RWPE2 (cell line): ENCODE measurements around the gene RASGRF1.

Experiments
- ATAC-seq: fragments of 200-7000 bp; cut with Tn5 transposase; 3 replicates; pipeline ENCODE4 v1.9.1; 2021; ENCODE audit warnings: low read depth
- DNase-seq: peaks from one replicate; pipeline ENCODE4 v3.0.0-alpha.2; 2020; ENCODE audit warnings: low spot score
- H3K27ac ChIP-seq: fragments of 450-650 bp; 2 replicates; pipeline ENCODE4 v1.5.1; 2017; ENCODE audit warnings: mild to moderate bottlenecking; ENCODE audit not compliant: poor library complexity, severe bottlenecking
- H3K27me3 ChIP-seq: fragments of 250-450 bp; sonication (Bioruptor Pico); 2 replicates; pipeline ENCODE4 v1.5.1; 2021; ENCODE audit warnings: mild to moderate bottlenecking, moderate library complexity; ENCODE audit not compliant: insufficient read depth, poor library complexity, severe bottlenecking
- H3K36me3 ChIP-seq: fragments of 250-450 bp; sonication (Bioruptor Pico); 2 replicates; pipeline ENCODE4 v1.5.1; 2020; ENCODE audit warnings: low read depth, mild to moderate bottlenecking, moderate library complexity
- H3K4me1 ChIP-seq: fragments of 250-450 bp; sonication (Bioruptor Pico); 2 replicates; pipeline ENCODE4 v1.5.1; 2021; ENCODE audit warnings: mild to moderate bottlenecking, moderate library complexity; ENCODE audit not compliant: insufficient read depth, poor library complexity, severe bottlenecking
- H3K4me3 ChIP-seq: fragments of 250-450 bp; sonication (Bioruptor Pico); 2 replicates; pipeline ENCODE4 v1.5.1; 2021; ENCODE audit warnings: mild to moderate bottlenecking, moderate library complexity; ENCODE audit not compliant: severe bottlenecking
- H3K9me3 ChIP-seq: fragments of 250-450 bp; sonication (Bioruptor Pico); 2 replicates; pipeline ENCODE4 v1.5.1; 2021; ENCODE audit warnings: mild to moderate bottlenecking, moderate library complexity; ENCODE audit not compliant: severe bottlenecking
- TF ChIP-seq, protein P1 (sequence below): fragments of 450-650 bp; IDR thresholded peaks from one replicate; pipeline ENCODE4 v1.5.1; 2017; ENCODE audit warnings: mild to moderate bottlenecking, moderate library complexity; ENCODE audit not compliant: poor library complexity, severe bottlenecking

RASGRF1 gene

DNA sequence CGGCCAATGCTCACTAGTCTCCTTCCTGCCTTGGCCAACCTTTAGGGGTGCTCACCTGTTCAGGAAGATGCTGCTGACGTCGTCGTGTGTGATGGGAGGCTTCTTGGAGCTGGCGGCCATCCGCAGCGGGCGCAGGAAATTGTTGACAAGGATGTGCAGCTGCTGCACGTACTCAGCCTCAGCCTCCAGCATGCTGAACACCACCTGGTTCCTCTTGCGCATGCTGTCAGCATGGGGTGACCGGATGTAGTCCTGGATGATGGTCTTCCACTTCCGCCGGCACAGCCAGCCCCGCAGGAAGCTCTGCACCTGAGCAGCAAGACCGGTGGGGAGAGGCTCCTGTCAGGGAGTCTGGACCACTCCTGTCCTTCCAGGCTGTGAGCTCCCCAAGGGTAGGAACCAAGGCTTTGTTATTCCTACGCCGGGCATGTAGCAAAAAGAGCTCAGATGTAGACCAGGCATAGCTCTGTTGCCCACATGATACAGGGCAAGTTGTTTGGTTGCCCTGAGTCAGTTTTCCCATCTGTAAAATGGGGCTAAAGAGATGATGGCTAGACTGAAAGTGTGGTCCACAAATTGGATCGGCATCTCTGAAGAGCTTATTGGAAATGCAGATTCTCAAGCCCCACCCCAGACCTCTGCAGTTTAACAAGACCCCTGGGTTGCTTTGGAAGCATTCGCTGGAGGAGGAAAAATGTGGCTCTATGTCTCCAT, 43.7 kb downstream of the RASGRF1 start:
- no peaks in the 10 kb centered on the region for H3K4me1 ChIP-seq

DNA sequence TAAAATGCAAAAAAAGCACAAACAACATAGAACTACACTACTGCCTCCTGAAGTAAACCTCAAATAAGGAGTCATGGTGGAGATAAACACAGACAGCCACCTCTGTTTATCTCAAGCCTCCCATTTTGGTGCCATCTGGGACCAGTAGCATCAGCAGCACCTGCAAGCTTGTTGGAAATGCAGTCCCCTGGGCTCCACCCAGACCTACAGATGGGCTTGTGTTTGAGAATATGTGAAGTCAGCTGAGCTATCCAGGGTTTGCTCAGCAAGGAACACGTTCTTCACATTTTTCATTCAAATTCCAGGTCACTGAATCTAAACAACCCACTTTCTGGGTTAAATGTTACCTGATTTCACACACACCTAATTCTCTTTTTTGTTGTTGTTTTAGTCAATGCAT, 45.5 kb downstream of the RASGRF1 start:
- DNase-seq (no peak), ATAC-seq (no peak)
- H3K27me3 ChIP-seq: no peaks in the 10 kb centered on the region
- no peaks in the 10 kb centered on the region for H3K4me1 ChIP-seq
- TF ChIP-seq, protein P1, sequence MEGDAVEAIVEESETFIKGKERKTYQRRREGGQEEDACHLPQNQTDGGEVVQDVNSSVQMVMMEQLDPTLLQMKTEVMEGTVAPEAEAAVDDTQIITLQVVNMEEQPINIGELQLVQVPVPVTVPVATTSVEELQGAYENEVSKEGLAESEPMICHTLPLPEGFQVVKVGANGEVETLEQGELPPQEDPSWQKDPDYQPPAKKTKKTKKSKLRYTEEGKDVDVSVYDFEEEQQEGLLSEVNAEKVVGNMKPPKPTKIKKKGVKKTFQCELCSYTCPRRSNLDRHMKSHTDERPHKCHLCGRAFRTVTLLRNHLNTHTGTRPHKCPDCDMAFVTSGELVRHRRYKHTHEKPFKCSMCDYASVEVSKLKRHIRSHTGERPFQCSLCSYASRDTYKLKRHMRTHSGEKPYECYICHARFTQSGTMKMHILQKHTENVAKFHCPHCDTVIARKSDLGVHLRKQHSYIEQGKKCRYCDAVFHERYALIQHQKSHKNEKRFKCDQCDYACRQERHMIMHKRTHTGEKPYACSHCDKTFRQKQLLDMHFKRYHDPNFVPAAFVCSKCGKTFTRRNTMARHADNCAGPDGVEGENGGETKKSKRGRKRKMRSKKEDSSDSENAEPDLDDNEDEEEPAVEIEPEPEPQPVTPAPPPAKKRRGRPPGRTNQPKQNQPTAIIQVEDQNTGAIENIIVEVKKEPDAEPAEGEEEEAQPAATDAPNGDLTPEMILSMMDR: no peak
- H3K27ac ChIP-seq: no peak overlapping the region
- no peaks in the 10 kb centered on the region for H3K9me3 ChIP-seq
- no peak overlapping the region for H3K4me3 ChIP-seq
- no peaks in the 10 kb centered on the region for H3K36me3 ChIP-seq

More for the DNA sequence above, 43.7 kb downstream of the RASGRF1 start:
- no peak overlapping the region for H3K4me3 ChIP-seq
- no peaks in the 10 kb centered on the region for H3K36me3 ChIP-seq
- no peak for ATAC-seq
- no peaks in the 10 kb centered on the region for H3K9me3 ChIP-seq
- DNase-seq: no peak
- H3K27ac ChIP-seq: no peak overlapping the region
- no peaks in the 10 kb centered on the region for H3K27me3 ChIP-seq
- TF ChIP-seq, protein P1: no peak

DNA sequence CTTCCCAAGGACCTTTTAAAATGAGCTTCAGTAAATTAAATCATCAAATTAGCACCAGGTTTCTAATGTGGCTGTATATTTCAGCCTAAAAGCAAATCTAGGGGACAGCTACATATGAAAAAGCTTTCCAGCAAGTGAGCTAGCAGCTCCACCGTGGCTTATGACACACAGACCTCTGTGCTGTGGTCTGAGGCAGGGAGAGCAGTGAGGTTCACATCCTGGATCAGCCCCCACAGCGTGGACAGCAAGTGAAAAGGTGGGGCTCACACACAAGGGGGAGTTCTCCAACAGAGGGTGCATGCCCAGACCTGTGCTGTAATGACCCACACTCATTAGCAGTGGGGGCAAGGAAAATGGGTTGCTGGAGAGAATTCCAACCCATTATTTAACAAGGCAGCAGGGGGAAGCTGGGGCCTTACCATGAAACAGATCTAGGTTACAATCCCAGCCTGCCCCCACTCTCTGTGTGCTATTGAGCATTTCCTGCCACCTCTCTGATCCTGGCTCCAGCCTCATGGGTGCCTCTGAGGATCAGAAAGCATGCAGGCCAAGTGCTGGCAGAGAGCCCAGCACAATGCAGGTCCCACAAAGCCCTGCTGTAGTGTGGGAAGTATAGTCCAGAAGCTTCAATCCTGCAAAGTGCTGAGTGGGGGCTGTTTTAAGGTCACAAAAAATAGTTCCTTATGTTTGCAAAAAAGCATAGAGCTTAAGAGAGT, 48.2 kb downstream of the RASGRF1 start:
- ATAC-seq (no peak), DNase-seq (no peak)
- no peaks in the 10 kb centered on the region for H3K9me3 ChIP-seq
- no peak overlapping the region for H3K4me3 ChIP-seq
- no peaks in the 10 kb centered on the region for H3K27me3 ChIP-seq
- H3K27ac ChIP-seq: no peak overlapping the region
- no peaks in the 10 kb centered on the region for H3K36me3 ChIP-seq
- no peaks in the 10 kb centered on the region for H3K4me1 ChIP-seq
- TF ChIP-seq, protein P1: no peak

DNA sequence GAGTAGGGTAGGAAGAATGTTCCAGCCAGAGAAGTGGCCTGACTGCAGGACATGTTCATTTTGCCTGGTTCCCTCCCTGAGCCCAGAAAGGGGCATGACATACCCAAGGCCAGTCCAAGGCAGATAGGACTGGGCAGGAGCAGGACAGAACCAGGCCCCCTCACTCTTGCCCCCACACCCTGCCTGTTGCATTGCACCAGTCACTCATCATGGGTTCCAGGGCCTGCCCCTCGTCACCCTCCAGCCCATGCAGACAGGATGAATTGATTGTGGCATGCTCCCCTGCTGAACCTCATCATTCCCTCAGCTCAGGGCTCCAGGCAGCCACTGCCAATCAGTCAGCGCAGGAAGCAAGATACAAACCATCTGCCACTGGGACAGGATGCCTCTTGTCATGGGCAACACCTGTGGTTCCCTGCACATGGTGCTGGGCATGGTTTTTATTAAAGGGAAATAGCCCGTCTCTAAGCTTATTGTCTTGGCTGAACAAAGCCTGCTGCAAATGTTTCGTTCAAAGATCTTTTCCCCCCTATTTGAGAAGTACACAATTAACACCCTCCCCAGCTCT, 48.9 kb downstream of the RASGRF1 start:
- no peak for DNase-seq
- ATAC-seq: no peak

More for the DNA sequence above, 48.9 kb downstream of the RASGRF1 start:
- Histone ChIP-seq H3K36me3 (no peaks in the 10 kb centered on the region), H3K4me1 (no peaks in the 10 kb centered on the region), H3K9me3 (no peaks in the 10 kb centered on the region), H3K4me3 (no peak overlapping the region), H3K27ac (no peak overlapping the region), H3K27me3 (no peaks in the 10 kb centered on the region)
- TF ChIP-seq, protein P1: no peak
